GM12874 (cell line): ENCODE measurements around the gene OR51B5.

Source experiments
- CTCF ChIP-seq: IDR thresholded peaks from 2 replicates; pipeline ENCODE4 v1.5.1; 2011; ENCODE audit warnings: low read depth, mild to moderate bottlenecking, control low read depth, low read length, moderate library complexity; ENCODE audit not compliant: insufficient read depth

The OR51B5 gene

GRCh38 chr11:5348551-5349194 lies 5.3 kb upstream of the OR51B5 start:
- TF ChIP-seq CTCF, result no peak

DNA sequence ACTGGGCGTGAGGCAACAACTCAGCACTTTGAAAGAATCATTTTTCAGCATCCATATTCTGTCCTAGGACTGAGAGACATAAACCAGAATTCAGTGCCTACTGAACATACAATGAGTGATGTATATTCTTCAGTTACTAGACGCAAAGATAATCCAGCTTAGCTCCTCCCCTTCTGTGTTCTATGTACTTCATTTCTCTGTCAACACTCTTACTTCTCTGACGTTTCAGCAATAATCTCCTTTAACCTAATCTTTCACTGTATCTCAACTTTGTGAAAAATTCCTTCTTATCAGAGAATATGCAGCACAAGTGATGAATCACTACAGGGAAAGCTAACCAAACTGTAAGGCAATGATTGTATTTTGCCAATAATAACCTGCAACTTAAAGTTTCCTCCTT lies 2.5 kb upstream of the OR51B5 start:
- TF ChIP-seq CTCF, result no peak

DNA sequence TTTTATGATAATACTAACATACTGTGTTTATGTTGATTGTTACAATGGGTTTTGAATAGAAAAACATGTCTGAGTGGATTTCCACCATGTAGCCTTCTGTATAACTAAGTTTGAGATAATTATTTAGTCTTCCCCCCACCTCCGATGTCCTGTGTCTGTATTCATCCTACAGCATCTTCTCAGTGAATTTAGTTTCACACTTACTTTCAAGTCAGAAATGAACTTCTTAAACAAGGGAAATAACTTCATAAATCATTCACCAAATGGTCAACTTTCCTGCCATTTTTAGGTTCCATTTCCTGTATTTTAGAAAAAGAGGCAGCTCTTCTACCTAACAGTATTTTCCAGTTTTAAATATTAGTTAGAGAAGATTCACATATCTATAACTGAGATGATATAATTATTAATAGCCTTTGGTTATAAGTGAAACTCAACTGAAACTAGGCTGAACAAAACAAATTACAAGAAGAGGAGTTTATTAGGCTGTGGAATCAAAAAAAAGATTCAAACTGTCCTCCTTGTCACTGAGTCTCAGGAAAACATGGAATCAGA lies 3.5 kb downstream of the OR51B5 start:
- TF ChIP-seq CTCF, result no peak

DNA sequence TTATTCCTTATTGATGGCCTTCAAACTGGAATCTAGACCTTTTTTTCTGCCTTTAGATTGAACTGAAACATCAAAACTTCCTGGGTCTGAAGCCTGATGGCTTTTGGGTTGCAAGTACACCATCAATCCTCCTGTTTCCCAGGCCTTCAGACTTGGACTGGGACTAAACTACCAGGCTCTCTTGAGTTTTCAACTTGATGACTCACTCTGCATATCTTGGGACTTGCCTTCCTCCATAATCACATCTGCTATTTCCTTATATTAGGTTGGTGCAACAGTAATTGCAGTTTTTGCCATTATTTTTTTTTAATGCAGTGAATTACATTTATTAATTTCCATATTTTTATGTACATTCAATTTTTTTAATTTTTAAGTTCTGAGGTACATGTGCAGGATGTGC lies 7.0 kb downstream of the OR51B5 start:
- no peak for TF ChIP-seq CTCF

DNA sequence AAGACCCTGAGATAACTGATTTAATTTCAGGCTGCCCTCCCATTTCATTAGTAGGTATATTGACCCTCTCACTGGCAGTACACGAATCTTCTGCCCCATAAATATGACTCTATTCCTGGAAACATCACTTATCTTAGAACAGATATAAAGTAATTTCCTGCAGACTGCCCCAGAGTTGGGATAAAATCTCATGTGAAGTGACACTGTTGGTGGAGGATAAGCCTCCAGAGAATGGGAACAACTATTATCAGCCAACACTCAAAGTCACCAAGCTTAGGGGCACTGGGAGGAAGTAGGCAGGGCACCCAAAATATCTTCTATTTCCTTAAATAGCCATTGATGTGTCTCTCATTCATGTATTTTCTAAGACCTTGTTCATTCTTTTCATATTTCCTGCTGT lies 8.2 kb downstream of the OR51B5 start:
- no peak for TF ChIP-seq CTCF

GRCh38 chr11:5324197-5324596 lies 19.1 kb downstream of the OR51B5 start, which contains the start of gene OR51B2:
OR51B2 (minus strand) TSS chr11:5324297; CDS start chr11:5324297, 0 bp downstream.
- no peak for TF ChIP-seq CTCF

DNA sequence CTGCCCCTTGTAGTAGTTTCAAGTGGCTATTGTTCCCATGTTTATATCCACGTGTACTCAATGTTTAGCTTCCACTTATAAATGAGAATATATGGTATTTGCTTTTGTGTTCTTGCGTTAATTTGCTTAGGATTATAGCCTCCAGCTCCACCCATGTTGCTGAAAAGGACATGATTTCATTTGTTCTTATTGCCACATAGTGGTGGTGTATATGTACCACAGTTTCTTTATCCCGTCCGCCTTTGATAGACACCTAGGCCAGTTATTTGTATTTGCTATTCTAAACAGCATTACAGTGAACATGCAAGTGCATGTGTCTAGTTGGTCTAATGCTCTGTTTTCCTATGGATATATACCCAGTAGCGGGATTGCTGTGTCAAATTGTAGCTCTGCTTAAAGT lies 26.0 kb downstream of the OR51B5 start:
- no peak for TF ChIP-seq CTCF
